Panc1 (cell line): ENCODE measurements around the gene PFKFB3. TPM values are rescaled to one million over a fixed set of nuclear protein-coding genes. Genes with fewer than 3 reads are reported as not detected.

Experiments used
- ATAC-seq: fragments of 200-7000 bp; cut with Tn5 transposase; 2 replicates; pipeline ENCODE4 v1.9.1; 2020; ENCODE audit warnings: mild to moderate bottlenecking, moderate library complexity
- BruUV-seq: library from RNA; stranded (reverse); fragments of 400-500 nt; replicated peaks from 2 replicates; lab custom pipeline; 2021; lab: Mats Ljungman, UMichigan
- CTCF ChIA-PET: fragments of 300-600 bp; sonication (Branson Sonifier 250); formaldehyde crosslinking; loops from one replicate; lab custom pipeline; 2022; ENCODE audit warnings: antibody characterized with exemption; lab: Charles Lee
- POLR2A ChIA-PET: fragments of 300-600 bp; sonication (Branson Sonifier 250); formaldehyde crosslinking; loops from one replicate; lab custom pipeline; 2022; ENCODE audit warnings: antibody characterized with exemption; lab: Charles Lee
- DNase-seq: peaks from one replicate; pipeline ENCODE4 v3.0.0-alpha.2; 2010; ENCODE audit warnings: low read depth, low spot score
- H3K27ac ChIP-seq: 2 replicates; pipeline ENCODE4 v1.5.1; 2011; ENCODE audit warnings: mild to moderate bottlenecking, low read length, inconsistent platforms
- H3K27me3 ChIP-seq: fragments of 200-500 bp; sonication (Bioruptor generic); 2 replicates; pipeline ENCODE4 v1.6.0; 2014; ENCODE audit warnings: low read length, inconsistent platforms; ENCODE audit not compliant: control insufficient read depth, insufficient read depth
- H3K36me3 ChIP-seq: fragments of 200-500 bp; sonication (Bioruptor generic); 2 replicates; pipeline ENCODE4 v1.5.1; 2014; ENCODE audit warnings: inconsistent platforms, mild to moderate bottlenecking, low read length, moderate library complexity; ENCODE audit not compliant: control insufficient read depth, insufficient read depth
- H3K4me1 ChIP-seq: 2 replicates; pipeline ENCODE4 v1.5.1; 2011; ENCODE audit warnings: inconsistent platforms, mild to moderate bottlenecking, low read length, moderate library complexity; ENCODE audit not compliant: control insufficient read depth, insufficient read depth
- H3K4me3 ChIP-seq, 2 experiments: 2 replicates each; pipeline ENCODE4 v1.5.1; 2011 to 2012; ENCODE audit warnings: low read depth in 2 of 2, low read length in 2 of 2, mild to moderate bottlenecking in 2 of 2, inconsistent platforms in 1 of 2, moderate library complexity in 1 of 2
- H3K9me3 ChIP-seq: fragments of 200-500 bp; sonication (Bioruptor generic); 2 replicates; pipeline ENCODE4 v1.5.1; 2014; ENCODE audit warnings: low read depth, mild to moderate bottlenecking, inconsistent platforms, low read length, moderate library complexity; ENCODE audit not compliant: control insufficient read depth, insufficient read depth
- CTCF ChIP-seq: fragments of 450-650 bp; IDR thresholded peaks from 2 replicates; pipeline ENCODE4 v1.5.1; 2017; ENCODE audit warnings: mild to moderate bottlenecking
- POLR2AphosphoS5 ChIP-seq: IDR thresholded peaks from 2 replicates; pipeline ENCODE4 v1.6.1; 2012; ENCODE audit warnings: mild to moderate bottlenecking, low read depth, low read length, moderate library complexity
- REST ChIP-seq, 2 experiments: IDR thresholded peaks; 2 replicates each; pipeline ENCODE4 v1.6.1; 2011 to 2012; ENCODE audit warnings: low read depth in 2 of 2, control low read depth in 1 of 2, low read length in 1 of 2, mild to moderate bottlenecking in 1 of 2, moderate library complexity in 1 of 2; ENCODE audit not compliant: insufficient read depth in 1 of 2
- SIN3A ChIP-seq: IDR thresholded peaks from 2 replicates; pipeline ENCODE4 v1.6.1; 2012; ENCODE audit warnings: low read depth, mild to moderate bottlenecking, low read length, moderate library complexity, borderline replicate concordance; ENCODE audit not compliant: insufficient read depth
- TCF7L2 ChIP-seq: IDR thresholded peaks from 2 replicates; pipeline ENCODE4 v1.6.1; 2011; ENCODE audit warnings: mild to moderate bottlenecking, low read depth, low read length, inconsistent platforms
- in situ Hi-C: cut with HindIII; loops from 2 replicates; pipeline ENCODE4 v1.10.0; 2016; ENCODE audit warnings: low sequenced_read_pairs, low pct_unique_long_range_greater_than_20kb
- intact Hi-C: fragments of 100-400 bp; cut with micrococcal nuclease; formaldehyde crosslinking; loops from one replicate; pipeline ENCODE4 v1.10.0; 2022; ENCODE audit not compliant: unreplicated experiment
- total RNA-seq: library from RNA; stranded (reverse); gene quantifications from one replicate; pipeline ENCODE4 v1.2.1, GENCODE V29; 2021; ENCODE audit not compliant: unreplicated experiment

PFKFB3 gene
- total RNA-seq, 1 experiment from 2014 or later, result 17.1 TPM

DNA sequence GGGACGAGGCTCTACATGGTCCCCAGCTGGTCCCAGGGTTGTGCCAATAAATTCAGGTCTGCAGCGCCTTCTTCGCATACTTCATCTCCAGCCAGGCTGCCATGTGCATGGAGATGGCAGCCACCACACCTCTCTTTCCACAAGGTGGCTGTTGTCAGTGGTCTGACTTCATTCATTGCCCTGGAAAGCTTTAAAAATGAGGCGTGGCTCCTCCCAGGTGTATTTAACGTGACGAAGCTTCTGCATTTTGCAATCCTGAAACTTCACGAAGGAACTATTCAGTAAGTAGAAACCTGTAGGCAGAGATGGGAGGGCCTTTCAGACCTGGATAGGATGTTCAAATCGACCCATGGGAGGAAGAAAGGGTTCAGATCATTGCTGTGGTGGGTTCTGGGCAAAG lies 53.7 kb downstream of the PFKFB3 start:
- Histone ChIP-seq H3K4me3 (no peak overlapping the region), H3K36me3 (no peaks in the 10 kb centered on the region), H3K9me3 (no peaks in the 10 kb centered on the region), H3K27ac (no peak overlapping the region), H3K4me1 (no peaks in the 10 kb centered on the region), H3K27me3 (no peaks in the 10 kb centered on the region)
- TF ChIP-seq REST (IDR thresholded peaks at IDR 0.05; ENCODE audit: insufficient read depth in 1 of 2, low read depth in 2 of 2, low read length in 1 of 2) (no peak), CTCF (no peak), POLR2AphosphoS5 (no peak), TCF7L2 (no peak), SIN3A (no peak)
- intact Hi-C loops (no loop called here), in situ Hi-C loops (no loop called here)
- CTCF ChIA-PET, result no interaction called here
- POLR2A ChIA-PET, result no interaction called here
- DNase-seq, result no peak
- no TSS peak for BruUV-seq
- no peak for ATAC-seq

DNA sequence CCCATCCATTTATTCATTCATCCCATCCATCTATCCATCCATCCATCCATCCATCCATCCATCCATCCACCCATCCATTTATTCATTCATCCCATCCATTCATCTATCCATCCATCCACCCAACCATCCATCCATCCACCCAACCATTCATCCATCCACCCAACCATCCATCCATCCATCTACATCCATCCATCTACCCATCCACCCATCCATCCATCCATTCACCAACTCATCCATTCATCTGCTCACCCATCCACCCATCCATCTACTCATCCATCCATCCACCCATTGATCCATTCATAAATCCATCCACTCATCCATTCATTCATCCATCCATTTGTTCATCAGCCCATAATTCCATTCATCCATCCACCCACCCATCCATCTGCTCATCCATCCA lies 56.4 kb downstream of the PFKFB3 start:
- intact Hi-C loops (no loop called here), in situ Hi-C loops (no loop called here)
- Histone ChIP-seq H3K4me1 (no peaks in the 10 kb centered on the region), H3K9me3 (no peaks in the 10 kb centered on the region), H3K27me3 (no peaks in the 10 kb centered on the region), H3K27ac (no peak overlapping the region), H3K4me3 (no peak overlapping the region), H3K36me3 (no peaks in the 10 kb centered on the region)
- ATAC-seq (no peak), DNase-seq (no peak)
- TF ChIP-seq SIN3A, result no peak
- no peak for TF ChIP-seq CTCF
- no peak for TF ChIP-seq POLR2AphosphoS5
- no peak for TF ChIP-seq TCF7L2
- TF ChIP-seq REST (IDR thresholded peaks at IDR 0.05; ENCODE audit: insufficient read depth in 1 of 2, low read depth in 2 of 2, low read length in 1 of 2), result no peak
- CTCF ChIA-PET, result no interaction called here
- no TSS peak for BruUV-seq
- POLR2A ChIA-PET, result no interaction called here
